Nasal cavity respiratory epithelium epithelial cell of viscerocranial mucosa (primary cell): ENCODE data around the gene RCL1. TPM values are rescaled to one million over a fixed set of nuclear protein-coding genes. Genes with fewer than 3 reads are reported as not detected.

Experiments used
- total RNA-seq: library from RNA; depleted of rRNA; stranded (reverse); fragments of >200 nt; gene quantifications from 2 replicates; pipeline ENCODE4 v1.2.3, GENCODE V29; 2014

Gene RCL1
- 27.7 and 37.3 TPM in 2 replicates for total RNA-seq

GRCh38 chr9:4792572-4793458 lies at the start of gene RCL1:
Gene RCL1, plus strand, starts transcription at chr9:4792944. Its CDS starts 148 bp downstream, at chr9:4793092.

Other genes starting within 250 kb of the RCL1 start
- gene PLPP6, start 130.7 kb upstream of the RCL1 start, total RNA-seq, result 6.5 and 12.0 TPM in 2 replicates
- 2.7 and 3.3 TPM in 2 replicates for gene SPATA6L, start 126.5 kb upstream of the RCL1 start, total RNA-seq
- 27.7 and 38.4 TPM in 2 replicates for gene CDC37L1, start 113.4 kb upstream of the RCL1 start, total RNA-seq
- gene AK3, start 51.7 kb upstream of the RCL1 start, total RNA-seq, result 56.5 and 60.8 TPM in 2 replicates
- 12.3 and 13.9 TPM in 2 replicates for gene JAK2, start 192.3 kb downstream of the RCL1 start, total RNA-seq